ENCODE measurements around the gene TYMP. TPM values are rescaled to one million over a fixed set of nuclear protein-coding genes. Genes with fewer than 3 reads are reported as not detected.

TYMP gene
- polyA plus RNA-seq, 1 of the 3 experiments (the other 2 are of a cell fraction), result 1.7 TPM

GRCh38 chr22:50516068-50516467 lies 13.7 kb downstream of the TYMP start:
- Histone ChIP-seq H3K27ac (ENCODE audit: low read depth in 2 of 2, low read length in 1 of 2) (no peak overlapping the region), H3K36me3 (replicated peaks in 1 of 2; ENCODE audit: control insufficient read depth in 1 of 2, insufficient read depth in 2 of 2, low read length in 1 of 2) (peaks cover under 1 to 25% of the 10 kb centered on the region in 2 experiments), H3K4me1 (ENCODE audit: control insufficient read depth in 1 of 2, insufficient read depth in 2 of 2, low read depth in 1 of 2, low read length in 1 of 2) (no peaks in the 10 kb centered on the region), H3K9me2 (no peaks in the 10 kb centered on the region), H3K79me2 (ENCODE audit: insufficient read depth) (peaks cover 58% of the 10 kb centered on the region), H3K9ac (no peak overlapping the region), H2AFZ (ENCODE audit: low read depth) (no peak overlapping the region), H3K27me3 (ENCODE audit: insufficient read depth) (no peaks in the 10 kb centered on the region), H3K4me3 (ENCODE audit: low read depth in 2 of 2, low read length in 1 of 2) (no peak overlapping the region), H3F3A (replicated peaks; ENCODE audit: insufficient read depth) (no peaks in the 10 kb centered on the region), H3K9me3 (no peaks in the 10 kb centered on the region), H3K4me2 (no peak overlapping the region), H4K20me1 (ENCODE audit: insufficient read depth) (0 out of 2 replicates have a peak, but pooled peaks cover 4% of the 10 kb centered on the region)
- 100% methylated on average over 2 of the region's 8 CpGs for WGBS (ENCODE audit: low lambda C conversion rate)
- TF ChIP-seq PBX3 (IDR thresholded peaks at IDR 0.05), result no peak
- no peak for TF ChIP-seq RXRA (IDR thresholded peaks at IDR 0.05; ENCODE audit: borderline replicate concordance, low read depth)
- no peak for TF ChIP-seq REST (IDR thresholded peaks at IDR 0.05; ENCODE audit: low read depth, low read length)
- no peak for TF ChIP-seq MEF2A (IDR thresholded peaks at IDR 0.05; ENCODE audit: borderline replicate concordance, low read depth)
- TF ChIP-seq FOSL2 (IDR thresholded peaks at IDR 0.05; ENCODE audit: borderline replicate concordance, low read depth), result no peak
- TF ChIP-seq USF1 (IDR thresholded peaks at IDR 0.05; ENCODE audit: borderline replicate concordance, low read depth), result no peak
- no peak for TF ChIP-seq YY1 (IDR thresholded peaks at IDR 0.05; ENCODE audit: low read depth)
- TF ChIP-seq POLR2AphosphoS5 (IDR thresholded peaks at IDR 0.05; ENCODE audit: low read depth, low read length), result no peak
- TF ChIP-seq MAX (IDR thresholded peaks at IDR 0.05; ENCODE audit: low read depth), result no peak
- no peak for TF ChIP-seq JUND (IDR thresholded peaks at IDR 0.05)
- TF ChIP-seq SIN3A (IDR thresholded peaks at IDR 0.05; ENCODE audit: borderline replicate concordance, low read depth, low read length), result no peak
- no peak for TF ChIP-seq RAD21 (IDR thresholded peaks at IDR 0.05; ENCODE audit: low read length)
- TF ChIP-seq RFX5 (IDR thresholded peaks at IDR 0.05; ENCODE audit: low read length), result no peak
- no peak for TF ChIP-seq ELF1 (IDR thresholded peaks at IDR 0.05)
- no peak for TF ChIP-seq IRF3 (IDR thresholded peaks at IDR 0.05; ENCODE audit: low read depth, low read length)
- TF ChIP-seq GABPA (IDR thresholded peaks at IDR 0.05; ENCODE audit: low read depth), result no peak
- TF ChIP-seq TEAD4 (IDR thresholded peaks at IDR 0.05; ENCODE audit: borderline replicate concordance, insufficient read depth), result no peak
- ChIA-PET POLR2A (interaction anchor here (1.6 kb wide), 1 partner anchor 9 kb away, joined by 6 read pairs; no protein-coding TSS in a partner anchor), CTCF (interaction anchor here (3.4 kb wide), 1 partner anchor 9 kb away, joined by 18 read pairs; the partner anchor contains the start of gene SCO2)
- DNase-seq, result no peak

Measured in SK-N-SH (cell line).